A549 (cell line): Measurements from ENCODE around the gene SMIM38. TPM values are rescaled to one million over a fixed set of nuclear protein-coding genes. Genes with fewer than 3 reads are reported as not detected.

Source experiments
- ATAC-seq, 2 experiments: fragments of 200-7000 bp in 1 of 2; fragments of >200 bp in 1 of 2; cut with Nextera tagmentation in 1 of 2; cut with Tn5 transposase in 1 of 2; 3 replicates each; pipeline versions ENCODE4 v1.8.0 to v1.9.1; 2018 to 2020; ENCODE audit warnings: mild to moderate bottlenecking in 1 of 2, moderate library complexity in 1 of 2
- CTCF ChIA-PET: fragments of 300-600 bp; sonication (Branson Sonifier 250); formaldehyde crosslinking; extraction: SDS; loops from one replicate; lab custom pipeline; 2021; ENCODE audit warnings: antibody characterized with exemption, inconsistent platforms; lab: Yijun Ruan, JAX
- POLR2A ChIA-PET: fragments of 350-600 bp; formaldehyde crosslinking; extraction: SDS; loops from one replicate; lab custom pipeline; 2021; ENCODE audit warnings: antibody characterized with exemption, inconsistent platforms; lab: Yijun Ruan, JAX
- DNase-seq, 2 experiments: peaks; one replicate each; pipeline versions ENCODE4 v3.0.0 to v3.0.0-alpha.2; 2011 to 2016; ENCODE audit warnings: low read depth in 1 of 2, low spot score in 1 of 2
- FAIRE-seq: peaks from 2 replicates; lab custom pipeline; 2011; peaks lifted over from hg19 to GRCh38; lab: Jason Lieb, UNC
- H3K27ac ChIP-seq, 2 experiments: fragments of >200 bp; sonication (Bioruptor Twin); formaldehyde crosslinking; 3 replicates each; pipeline ENCODE4 v1.5.1; 2016 to 2017
- H3K4me1 ChIP-seq: fragments of >200 bp; sonication (Bioruptor Twin); formaldehyde crosslinking; 3 replicates; pipeline ENCODE4 v1.6.1; 2016
- H3K4me2 ChIP-seq: fragments of >200 bp; sonication (Bioruptor Twin); formaldehyde crosslinking; 3 replicates; pipeline ENCODE4 v1.6.1; 2016
- H3K4me3 ChIP-seq: fragments of >200 bp; sonication (Bioruptor Twin); formaldehyde crosslinking; 3 replicates; pipeline ENCODE4 v1.5.1; 2016
- H3K9me3 ChIP-seq: fragments of >200 bp; sonication (Bioruptor Twin); formaldehyde crosslinking; 3 replicates; pipeline ENCODE4 v1.6.1; 2016
- CBX2 ChIP-seq: fragments of 200-600 bp; sonication (generic); IDR thresholded peaks from 2 replicates; pipeline ENCODE4 v1.6.1; 2016; ENCODE audit warnings: low read depth, mild to moderate bottlenecking, borderline replicate concordance
- CBX8 ChIP-seq: fragments of 200-600 bp; sonication (generic); IDR thresholded peaks from 2 replicates; pipeline ENCODE4 v1.6.1; 2016
- CHD4 ChIP-seq: fragments of 200-600 bp; sonication (generic); IDR thresholded peaks from 2 replicates; pipeline ENCODE4 v1.6.1; 2016; ENCODE audit warnings: antibody characterized with exemption, mild to moderate bottlenecking, borderline replicate concordance
- E2F6 ChIP-seq: IDR thresholded peaks from 2 replicates; pipeline ENCODE4 v1.6.1; 2012; ENCODE audit warnings: low read depth, borderline replicate concordance
- EP300 ChIP-seq, 2 experiments: fragments of >200 bp; sonication (Bioruptor Twin); formaldehyde crosslinking; IDR thresholded peaks; 2 replicates in 1 of 2; 3 replicates in 1 of 2; pipeline ENCODE4 v1.6.1; 2016 to 2017
- FOSB ChIP-seq: fragments of 250-450 bp; sonication (Bioruptor Pico); IDR thresholded peaks from 2 replicates; pipeline ENCODE4 v1.5.0; 2020; ENCODE audit warnings: mild to moderate bottlenecking, moderate library complexity
- HOXA7 ChIP-seq: fragments of 250-450 bp; sonication (Bioruptor Pico); IDR thresholded peaks from 2 replicates; pipeline ENCODE4 v1.5.0; 2020; ENCODE audit warnings: mild to moderate bottlenecking, moderate library complexity
- HOXB13 ChIP-seq: fragments of 250-450 bp; sonication (Bioruptor Pico); IDR thresholded peaks from 2 replicates; pipeline ENCODE4 v1.5.0; 2020; ENCODE audit warnings: low read depth, mild to moderate bottlenecking, moderate library complexity
- JUN ChIP-seq, 2 experiments: fragments of >200 bp; sonication (Bioruptor Twin); formaldehyde crosslinking; IDR thresholded peaks; 2 replicates in 1 of 2; 3 replicates in 1 of 2; pipeline ENCODE4 v1.6.1; 2016 to 2017
- JUNB ChIP-seq: fragments of >200 bp; sonication (Bioruptor Twin); formaldehyde crosslinking; IDR thresholded peaks from 2 replicates; pipeline ENCODE4 v1.6.1; 2016
- KDM5A ChIP-seq: fragments of 200-600 bp; sonication (generic); IDR thresholded peaks from 2 replicates; pipeline ENCODE4 v1.6.1; 2016; ENCODE audit warnings: antibody characterized with exemption, mild to moderate bottlenecking
- NFE2L2 ChIP-seq: fragments of 150-350 bp; conservative IDR thresholded peaks from 2 replicates; pipeline ENCODE4 v1.6.1; 2014; ENCODE audit warnings: low read length
- PBX3 ChIP-seq: IDR thresholded peaks from 2 replicates; pipeline ENCODE4 v1.6.1; 2012
- POLR2AphosphoS2 ChIP-seq: conservative IDR thresholded peaks from 2 replicates; pipeline ENCODE4 v1.6.1; 2012; ENCODE audit warnings: low read length, improper control_type of control experiment, inconsistent platforms
- RARB ChIP-seq: fragments of 250-450 bp; sonication (Bioruptor Pico); IDR thresholded peaks from 2 replicates; pipeline ENCODE4 v1.8.0; 2021; ENCODE audit warnings: mild to moderate bottlenecking, moderate library complexity
- RCOR1 ChIP-seq: fragments of 150-350 bp; IDR thresholded peaks from 2 replicates; pipeline ENCODE4 v1.6.1; 2014; ENCODE audit warnings: antibody characterized with exemption, low read length, low read depth
- RFX5 ChIP-seq: fragments of 450-650 bp; IDR thresholded peaks from 2 replicates; pipeline ENCODE4 v1.7.1; 2014; ENCODE audit warnings: antibody characterized with exemption, mild to moderate bottlenecking, moderate library complexity
- SMC3 ChIP-seq: fragments of >200 bp; sonication (Bioruptor Twin); formaldehyde crosslinking; IDR thresholded peaks from 3 replicates; pipeline ENCODE4 v1.6.1; 2018; ENCODE audit warnings: inconsistent platforms
- SREBF2 ChIP-seq: fragments of 450-650 bp; IDR thresholded peaks from 2 replicates; pipeline ENCODE4 v1.6.1; 2014; ENCODE audit warnings: mild to moderate bottlenecking, moderate library complexity
- TFCP2L1 ChIP-seq: fragments of 250-450 bp; sonication (Bioruptor Pico); IDR thresholded peaks from 2 replicates; pipeline ENCODE4 v1.5.0; 2021; ENCODE audit warnings: mild to moderate bottlenecking
- ZFP36 ChIP-seq: fragments of 450-650 bp; IDR thresholded peaks from 2 replicates; pipeline ENCODE4 v1.6.1; 2014; ENCODE audit warnings: borderline replicate concordance; ENCODE audit not compliant: partially characterized antibody
- ZNF302 ChIP-seq: fragments of 250-450 bp; sonication (Bioruptor Pico); IDR thresholded peaks from 2 replicates; pipeline ENCODE4 v1.9.0; 2021; ENCODE audit warnings: inconsistent platforms, mild to moderate bottlenecking, moderate library complexity
- WGBS: methylation state at CpG from one replicate; pipeline ENCODE4 v1.1.6; 2017; ENCODE audit errors: missing lambda C conversion rate; 5-methylcytosine and 5-hydroxymethylcytosine counted together
- polyA plus RNA-seq, 4 experiments: library from polyadenylated mRNA; depleted of rRNA in 3 of 4; stranded (reverse); fragments of >200 nt; fragmentation: RNase III in 1 of 4; extraction: RNeasy Plus Mini Kit Qiagen cat#74134 plus additional on column Dnase treatment in 1 of 4; gene quantifications; 2 replicates in 3 of 4; 3 replicates in 1 of 4; pipeline ENCODE4 v1.2.3, GENCODE V29; 2011 to 2017

SMIM38 gene
- polyA plus RNA-seq, 2 of the 4 experiments (the other 2 are of a cell fraction), result 0.05 to 0.08 TPM

GRCh38 chr11:69108559-69108958 is 47.2 kb upstream of the SMIM38 start (continued):
- no peak for TF ChIP-seq RARB
- no peak for TF ChIP-seq CBX8
- TF ChIP-seq HOXB13, result no peak
- no peak for TF ChIP-seq FOSB (CRISPR knock-in tag)
- TF ChIP-seq ZFP36, result no peak
- no peak for TF ChIP-seq HOXA7 (CRISPR knock-in tag)
- TF ChIP-seq, all 56 proteins: peak for 0

- ATAC-seq (no peak), FAIRE-seq (no peak), DNase-seq (no peak)
- no peak for TF ChIP-seq TFCP2L1 (CRISPR knock-in tag)
- TF ChIP-seq PBX3, result no peak
- no peak for TF ChIP-seq JUN (IDR thresholded peaks at IDR 0.05)
- TF ChIP-seq JUNB, result no peak
- no peak for TF ChIP-seq POLR2AphosphoS2
- TF ChIP-seq ZNF302 (CRISPR knock-in tag), result no peak
- no peak for TF ChIP-seq EP300 (IDR thresholded peaks at IDR 0.05)
- no peak for TF ChIP-seq SREBF2
- no peak for TF ChIP-seq SMC3
- no peak for TF ChIP-seq RCOR1
- TF ChIP-seq KDM5A, result no peak
- no peak for TF ChIP-seq HOXB13
- TF ChIP-seq NFE2L2, result no peak
- CTCF ChIA-PET, result interaction anchor here (1.0 to 15.2 kb wide), 7 partner anchors 9 to 559 kb away, joined by 3 to 220 read pairs (median 7); no protein-coding TSS in a partner anchor
- H3K4me1 ChIP-seq, result peaks cover 9% of the 10 kb centered on the region; the same call in 1 of the 3 replicates
- POLR2A ChIA-PET, result no interaction called here
- H3K4me2 ChIP-seq, result no peak overlapping the region
- no peaks in the 10 kb centered on the region for H3K9me3 ChIP-seq
- no peak overlapping the region for H3K27ac ChIP-seq
- 86% methylated on average over 1 of the region's 2 CpGs for WGBS
- no peak overlapping the region for H3K4me3 ChIP-seq
These were observed 46.6 kb upstream of the SMIM38 start for GRCh38 chr11:69109101-69109500.

DNA sequence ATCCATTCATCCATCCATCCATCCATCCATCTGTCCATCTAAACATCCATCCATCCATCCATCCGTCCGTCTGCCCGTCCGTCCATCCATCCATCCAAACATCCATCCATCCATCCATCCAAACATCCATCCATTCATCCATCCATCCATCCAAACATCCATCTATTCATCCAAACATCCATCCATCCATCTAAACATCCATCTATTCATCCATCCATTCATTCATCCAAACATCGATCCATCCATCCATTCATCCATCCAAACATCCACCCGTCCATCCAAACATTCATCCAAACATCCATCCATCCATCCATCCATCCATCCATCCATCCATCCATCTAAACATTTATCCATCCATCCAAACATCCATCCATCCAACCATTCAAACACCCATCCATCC is 45.3 kb upstream of the SMIM38 start:
- no peak for ATAC-seq
- WGBS, result 81% methylated on average over 6 of the region's 6 CpGs
- Histone ChIP-seq H3K4me2 (no peak overlapping the region), H3K9me3 (no peaks in the 10 kb centered on the region), H3K4me1 (peaks cover 11% of the 10 kb centered on the region), H3K4me3 (no peak overlapping the region), H3K27ac (no peak overlapping the region)
- ChIA-PET CTCF (interaction anchor here (1.3 to 15.2 kb wide), 3 partner anchors 9 to 558 kb away, joined by 3 to 220 read pairs (median 13); no protein-coding TSS in a partner anchor), POLR2A (no interaction called here)
- no peak for DNase-seq
- no peak for FAIRE-seq
- TF ChIP-seq KDM5A, result no peak
- TF ChIP-seq E2F6, result no peak
- no peak for TF ChIP-seq HOXB13
- TF ChIP-seq CHD4, result no peak
- no peak for TF ChIP-seq CBX2
- no peak for TF ChIP-seq RFX5
- TF ChIP-seq, all 56 proteins: peak for 0
